DND-41 (cell line): ENCODE data around the gene KLHL24.
"Not testable (repeated sequence)": the region's sequence is repeated elsewhere in the genome, so short reads cannot be mapped to it uniquely, and the experiment has no call there.

ENCODE experiments used
- ATAC-seq: fragments of 200-7000 bp; cut with Tn5 transposase; 3 replicates; pipeline ENCODE4 v1.9.1; 2021; ENCODE audit warnings: low read depth; ENCODE audit not compliant: insufficient read depth
- DNase-seq: peaks from one replicate; pipeline ENCODE4 v3.0.0-alpha.2; 2020
- H2AFZ ChIP-seq: 2 replicates; pipeline ENCODE4 v1.6.0; 2012; ENCODE audit warnings: low read depth, low read length
- H3K27ac ChIP-seq: 2 replicates; pipeline ENCODE4 v1.5.1; 2012; ENCODE audit warnings: low read length, inconsistent platforms
- H3K27me3 ChIP-seq: fragments of 200-600 bp; sonication (generic); 2 replicates; pipeline ENCODE4 v1.6.0; 2012; ENCODE audit warnings: low read length, mild to moderate bottlenecking, inconsistent platforms; ENCODE audit not compliant: insufficient read depth, poor library complexity
- H3K36me3 ChIP-seq: 2 replicates; pipeline ENCODE4 v1.5.1; 2012; ENCODE audit warnings: low read length, inconsistent platforms; ENCODE audit not compliant: insufficient read depth
- H3K4me1 ChIP-seq: 2 replicates; pipeline ENCODE4 v1.5.1; 2012; ENCODE audit warnings: mild to moderate bottlenecking, low read length; ENCODE audit not compliant: insufficient read depth
- H3K4me2 ChIP-seq: 2 replicates; pipeline ENCODE4 v1.6.0; 2012; ENCODE audit warnings: mild to moderate bottlenecking, moderate library complexity, low read length, inconsistent platforms; ENCODE audit not compliant: insufficient read depth
- H3K4me3 ChIP-seq, 2 experiments: fragments of 200-600 bp in 1 of 2; shearing (Covaris generic) in 1 of 2; 2 replicates each; pipeline ENCODE4 v1.5.1; 2012 to 2016; ENCODE audit warnings: inconsistent platforms in 2 of 2, low read length in 2 of 2, mild to moderate bottlenecking in 2 of 2, low read depth in 1 of 2, moderate library complexity in 1 of 2
- H3K79me2 ChIP-seq: 2 replicates; pipeline ENCODE4 v1.6.0; 2012; ENCODE audit warnings: low read length, inconsistent platforms; ENCODE audit not compliant: insufficient read depth
- H3K9ac ChIP-seq: 2 replicates; pipeline ENCODE4 v1.6.0; 2012; ENCODE audit warnings: low read depth, mild to moderate bottlenecking, inconsistent platforms, low read length, moderate library complexity
- H3K9me3 ChIP-seq: 2 replicates; pipeline ENCODE4 v1.5.1; 2012; ENCODE audit warnings: low read length, moderate library complexity, mild to moderate bottlenecking, inconsistent platforms; ENCODE audit not compliant: insufficient read depth, severe bottlenecking
- H4K20me1 ChIP-seq: 2 replicates; pipeline ENCODE4 v1.6.0; 2012; ENCODE audit warnings: low read length; ENCODE audit not compliant: insufficient read depth
- CTCF ChIP-seq: IDR thresholded peaks from 2 replicates; pipeline ENCODE4 v1.5.1; 2012; ENCODE audit warnings: borderline replicate concordance, low read length, moderate library complexity, mild to moderate bottlenecking; ENCODE audit not compliant: poor library complexity, severe bottlenecking; ENCODE audit errors: extremely low read depth
- EZH2 ChIP-seq: IDR thresholded peaks from 3 replicates; pipeline ENCODE4 v1.6.1; 2012; ENCODE audit warnings: borderline replicate concordance, low read depth, mild to moderate bottlenecking, moderate library complexity, low read length, inconsistent platforms; ENCODE audit not compliant: severe bottlenecking

Gene KLHL24

GRCh38 chr3:183698756-183699155 lies 63.3 kb downstream of the KLHL24 start:
- Histone ChIP-seq H3K27ac (peak overlapping the region; percentile 84), H3K36me3 (peaks cover 13% of the 10 kb centered on the region), H3K79me2 (peaks cover 67% of the 10 kb centered on the region), H3K4me2 (peak overlapping the region; percentile 70), H3K4me1 (peaks cover 39% of the 10 kb centered on the region), H3K4me3 (peak overlapping the region; percentile 53 to 76), H3K9me3 (no peaks in the 10 kb centered on the region), H2AFZ (peak overlapping the region; percentile 78), H4K20me1 (peaks cover 34% of the 10 kb centered on the region), H3K27me3 (no peaks in the 10 kb centered on the region), H3K9ac (peak overlapping the region; percentile 93)
- ATAC-seq (peak; percentile 37; the same call in 1 of the 3 replicates), DNase-seq (no peak)
- TF ChIP-seq CTCF (no peak), EZH2 (no peak)

- peaks cover 38% of the 10 kb centered on the region for H4K20me1 ChIP-seq
- peak overlapping the region; percentile 84; the same call in 1 of the 2 replicates for H3K27ac ChIP-seq
- H3K36me3 ChIP-seq: peaks cover 13% of the 10 kb centered on the region
- peaks cover 74% of the 10 kb centered on the region for H3K79me2 ChIP-seq
- H3K9me3 ChIP-seq: no peaks in the 10 kb centered on the region
- no peak overlapping the region for H2AFZ ChIP-seq
- peaks cover 39% of the 10 kb centered on the region for H3K4me1 ChIP-seq
- TF ChIP-seq CTCF: no peak
- no peak for TF ChIP-seq EZH2
- no peaks in the 10 kb centered on the region for H3K27me3 ChIP-seq
- no peak for ATAC-seq
- no peak for DNase-seq
- peak overlapping the region; percentile 93 for H3K9ac ChIP-seq
- peak overlapping the region; percentile 53 to 76; a peak in 3 of 4 replicates for H3K4me3 ChIP-seq
- H3K4me2 ChIP-seq: peak overlapping the region; percentile 70
Measured at GRCh38 chr3:183699238-183699947, 64.0 kb downstream of the KLHL24 start.

- H3K4me2 ChIP-seq: peak overlapping the region; percentile 16; the same call in 1 of the 2 replicates
- no peak overlapping the region for H3K27ac ChIP-seq
Measured at GRCh38 chr3:183701744-183702143, 66.3 kb downstream of the KLHL24 start.

GRCh38 chr3:183703892-183704291 lies 68.5 kb downstream of the KLHL24 start:
- not testable (repeated sequence) for H3K9me3 ChIP-seq, ATAC-seq, H2AFZ ChIP-seq, H3K4me3 ChIP-seq, H3K27me3 ChIP-seq, H3K4me2 ChIP-seq, DNase-seq, H3K27ac ChIP-seq, H3K9ac ChIP-seq
- Histone ChIP-seq H3K79me2 (peaks cover 100% of the 10 kb centered on the region), H4K20me1 (peaks cover 70% of the 10 kb centered on the region), H3K36me3 (peaks cover 16% of the 10 kb centered on the region), H3K4me1 (peaks cover 30% of the 10 kb centered on the region)

More at GRCh38 chr3:183701744-183702143, 66.3 kb downstream of the KLHL24 start:
- peaks cover 97% of the 10 kb centered on the region for H3K79me2 ChIP-seq
- H4K20me1 ChIP-seq: peaks cover 52% of the 10 kb centered on the region
- no peak overlapping the region for H2AFZ ChIP-seq
- TF ChIP-seq EZH2 (no peak), CTCF (no peak)
- no peak for ATAC-seq
- no peak overlapping the region for H3K9ac ChIP-seq
- H3K4me3 ChIP-seq: no peak overlapping the region
- no peaks in the 10 kb centered on the region for H3K9me3 ChIP-seq
- no peak for DNase-seq
- no peaks in the 10 kb centered on the region for H3K27me3 ChIP-seq
- peaks cover 39% of the 10 kb centered on the region for H3K4me1 ChIP-seq
- H3K36me3 ChIP-seq: peaks cover 16% of the 10 kb centered on the region
